GM12892 (cell line): ENCODE measurements around the gene NCAPD3.

Experiments used
- POLR2A ChIP-seq: IDR thresholded peaks from 2 replicates; pipeline ENCODE4 v1.6.1; 2011; ENCODE audit warnings: low read depth, low read length, control low read depth
- POLR2AphosphoS5 ChIP-seq: IDR thresholded peaks from 2 replicates; pipeline ENCODE4 v1.6.1; 2011; ENCODE audit warnings: low read depth, low read length, control low read depth
- TAF1 ChIP-seq: IDR thresholded peaks from 2 replicates; pipeline ENCODE4 v1.6.1; 2011; ENCODE audit warnings: low read depth, mild to moderate bottlenecking, control low read depth, low read length, borderline replicate concordance

GRCh38 chr11:134146598-134146997, 77.2 kb downstream of the NCAPD3 start:
- TF ChIP-seq POLR2AphosphoS5 = no peak
- TF ChIP-seq POLR2A = no peak
- no peak for TF ChIP-seq TAF1
